ENCODE results near the gene SSC5D.

Gene SSC5D

GRCh38 chr19:55477905-55478304, 10.3 kb upstream of the SSC5D start:
- TF ChIP-seq ZNF658 (tag by site-specific recombination; IDR thresholded peaks at IDR 0.05) = no peak
- no peak for TF ChIP-seq ZNF777 (tag by site-specific recombination; IDR thresholded peaks at IDR 0.05; ENCODE audit: borderline replicate concordance)
- TF ChIP-seq SETDB1 (IDR thresholded peaks at IDR 0.05; ENCODE audit: insufficient read length, low read length) = no peak
- TF ChIP-seq, protein P1, sequence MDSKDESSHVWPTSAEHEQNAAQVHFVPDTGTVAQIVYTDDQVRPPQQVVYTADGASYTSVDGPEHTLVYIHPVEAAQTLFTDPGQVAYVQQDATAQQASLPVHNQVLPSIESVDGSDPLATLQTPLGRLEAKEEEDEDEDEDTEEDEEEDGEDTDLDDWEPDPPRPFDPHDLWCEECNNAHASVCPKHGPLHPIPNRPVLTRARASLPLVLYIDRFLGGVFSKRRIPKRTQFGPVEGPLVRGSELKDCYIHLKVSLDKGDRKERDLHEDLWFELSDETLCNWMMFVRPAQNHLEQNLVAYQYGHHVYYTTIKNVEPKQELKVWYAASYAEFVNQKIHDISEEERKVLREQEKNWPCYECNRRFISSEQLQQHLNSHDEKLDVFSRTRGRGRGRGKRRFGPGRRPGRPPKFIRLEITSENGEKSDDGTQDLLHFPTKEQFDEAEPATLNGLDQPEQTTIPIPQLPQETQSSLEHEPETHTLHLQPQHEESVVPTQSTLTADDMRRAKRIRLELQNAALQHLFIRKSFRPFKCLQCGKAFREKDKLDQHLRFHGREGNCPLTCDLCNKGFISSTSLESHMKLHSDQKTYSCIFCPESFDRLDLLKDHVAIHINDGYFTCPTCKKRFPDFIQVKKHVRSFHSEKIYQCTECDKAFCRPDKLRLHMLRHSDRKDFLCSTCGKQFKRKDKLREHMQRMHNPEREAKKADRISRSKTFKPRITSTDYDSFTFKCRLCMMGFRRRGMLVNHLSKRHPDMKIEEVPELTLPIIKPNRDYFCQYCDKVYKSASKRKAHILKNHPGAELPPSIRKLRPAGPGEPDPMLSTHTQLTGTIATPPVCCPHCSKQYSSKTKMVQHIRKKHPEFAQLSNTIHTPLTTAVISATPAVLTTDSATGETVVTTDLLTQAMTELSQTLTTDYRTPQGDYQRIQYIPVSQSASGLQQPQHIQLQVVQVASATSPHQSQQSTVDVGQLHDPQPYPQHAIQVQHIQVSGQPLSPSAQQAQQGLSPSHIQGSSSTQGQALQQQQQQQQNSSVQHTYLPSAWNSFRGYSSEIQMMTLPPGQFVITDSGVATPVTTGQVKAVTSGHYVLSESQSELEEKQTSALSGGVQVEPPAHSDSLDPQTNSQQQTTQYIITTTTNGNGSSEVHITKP (tag by site-specific recombination; IDR thresholded peaks at IDR 0.05) = 0 out of 2 replicates have a peak, but pooled peaks have one; percentile 20
- no peak for TF ChIP-seq GLI4 (tag by site-specific recombination; IDR thresholded peaks at IDR 0.05)
- ChIA-PET CTCF (interaction anchor here (0.8 to 7.0 kb wide), 3 partner anchors 10 to 27 kb away, joined by 4 to 85 read pairs (median 63); no protein-coding TSS in a partner anchor), POLR2A (interaction anchor here (0.7 to 1.2 kb wide), 2 partner anchors 79 to 121 kb away, joined by 3 to 4 read pairs; partner anchors contain the start of gene FIZ1)
- 0 out of 2 replicates have a peak overlapping the region, but pooled peaks have one; percentile 16 for H3K27ac ChIP-seq (ENCODE audit: extremely low read depth, low read depth, low read length)
- H3K9me3 ChIP-seq (ENCODE audit: control insufficient read depth, insufficient read depth, low read depth, low read length) = no peaks in the 10 kb centered on the region
- peaks cover 0 to 9% of the 10 kb centered on the region in 2 experiments; a peak in 1 of 3 replicates for H3K36me3 ChIP-seq (ENCODE audit: control insufficient read depth in 2 of 2, insufficient read depth in 1 of 2, low read length in 2 of 2)
- peak overlapping the region; percentile 2; the same call in 1 of the 2 replicates for H3K4me3 ChIP-seq (ENCODE audit: low read depth, low read length)
- peaks cover 8% of the 10 kb centered on the region; the same call in 1 of the 2 replicates for H3K4me1 ChIP-seq (ENCODE audit: control insufficient read depth, insufficient read depth, low read length)

GRCh38 chr19:55478364-55478763, 9.9 kb upstream of the SSC5D start:
- H3K27ac ChIP-seq (ENCODE audit: extremely low read depth, low read depth, low read length) = 0 out of 2 replicates have a peak overlapping the region, but pooled peaks have one; percentile 16
- POLR2A ChIA-PET = interaction anchor here (1.1 kb wide), 2 partner anchors 17 to 121 kb away, joined by 4 read pairs; partner anchors contain the start of genes FIZ1 and ISOC2

GRCh38 chr19:55479045-55479444, 9.2 kb upstream of the SSC5D start:
- Histone ChIP-seq H3K9me3 (ENCODE audit: control insufficient read depth, insufficient read depth, low read depth, low read length) (no peaks in the 10 kb centered on the region), H3K36me3 (ENCODE audit: control insufficient read depth in 2 of 2, insufficient read depth in 1 of 2, low read length in 2 of 2) (peaks cover 0 to 9% of the 10 kb centered on the region in 2 experiments; a peak in 1 of 3 replicates), H3K4me1 (ENCODE audit: control insufficient read depth, insufficient read depth, low read length) (peaks cover 8% of the 10 kb centered on the region; the same call in 1 of the 2 replicates), H3K4me3 (ENCODE audit: low read depth, low read length) (no peak overlapping the region), H3K27ac (ENCODE audit: extremely low read depth, low read depth, low read length) (no peak overlapping the region)
- TF ChIP-seq EGR2 (tag by site-specific recombination; IDR thresholded peaks at IDR 0.05; ENCODE audit: low read depth) = 0 out of 2 replicates have a peak, but pooled peaks have one; percentile 15
- TF ChIP-seq, protein P2, sequence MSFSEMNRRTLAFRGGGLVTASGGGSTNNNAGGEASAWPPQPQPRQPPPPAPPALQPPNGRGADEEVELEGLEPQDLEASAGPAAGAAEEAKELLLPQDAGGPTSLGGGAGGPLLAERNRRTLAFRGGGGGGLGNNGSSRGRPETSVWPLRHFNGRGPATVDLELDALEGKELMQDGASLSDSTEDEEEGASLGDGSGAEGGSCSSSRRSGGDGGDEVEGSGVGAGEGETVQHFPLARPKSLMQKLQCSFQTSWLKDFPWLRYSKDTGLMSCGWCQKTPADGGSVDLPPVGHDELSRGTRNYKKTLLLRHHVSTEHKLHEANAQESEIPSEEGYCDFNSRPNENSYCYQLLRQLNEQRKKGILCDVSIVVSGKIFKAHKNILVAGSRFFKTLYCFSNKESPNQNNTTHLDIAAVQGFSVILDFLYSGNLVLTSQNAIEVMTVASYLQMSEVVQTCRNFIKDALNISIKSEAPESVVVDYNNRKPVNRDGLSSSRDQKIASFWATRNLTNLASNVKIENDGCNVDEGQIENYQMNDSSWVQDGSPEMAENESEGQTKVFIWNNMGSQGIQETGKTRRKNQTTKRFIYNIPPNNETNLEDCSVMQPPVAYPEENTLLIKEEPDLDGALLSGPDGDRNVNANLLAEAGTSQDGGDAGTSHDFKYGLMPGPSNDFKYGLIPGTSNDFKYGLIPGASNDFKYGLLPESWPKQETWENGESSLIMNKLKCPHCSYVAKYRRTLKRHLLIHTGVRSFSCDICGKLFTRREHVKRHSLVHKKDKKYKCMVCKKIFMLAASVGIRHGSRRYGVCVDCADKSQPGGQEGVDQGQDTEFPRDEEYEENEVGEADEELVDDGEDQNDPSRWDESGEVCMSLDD (tag by site-specific recombination; IDR thresholded peaks at IDR 0.05) = no peak
- TF ChIP-seq ZNF18 (tag by site-specific recombination; IDR thresholded peaks at IDR 0.05) = no peak
- no peak for TF ChIP-seq ZNF140 (tag by site-specific recombination; IDR thresholded peaks at IDR 0.05)
- no peak for TF ChIP-seq ZNF571 (tag by site-specific recombination; IDR thresholded peaks at IDR 0.05)
- TF ChIP-seq PRDM1 (tag by site-specific recombination; IDR thresholded peaks at IDR 0.05) = no peak
- ChIA-PET CTCF (interaction anchor here (0.6 to 7.0 kb wide), 3 partner anchors 12 to 37 kb away, joined by 3 to 85 read pairs (median 63); no protein-coding TSS in a partner anchor), POLR2A (interaction anchor here (1.1 kb wide), 2 partner anchors 17 to 120 kb away, joined by 4 read pairs; partner anchors contain the start of genes FIZ1 and ISOC2)

More at GRCh38 chr19:55478364-55478763, 9.9 kb upstream of the SSC5D start:
- CTCF ChIA-PET = interaction anchor here (0.6 to 7.0 kb wide), 3 partner anchors 11 to 38 kb away, joined by 3 to 85 read pairs (median 63); no protein-coding TSS in a partner anchor
- H3K4me1 ChIP-seq (ENCODE audit: control insufficient read depth, insufficient read depth, low read length) = peaks cover 8% of the 10 kb centered on the region; the same call in 1 of the 2 replicates
- no peaks in the 10 kb centered on the region for H3K9me3 ChIP-seq (ENCODE audit: control insufficient read depth, insufficient read depth, low read depth, low read length)
- no peak overlapping the region for H3K4me3 ChIP-seq (ENCODE audit: low read depth, low read length)
- H3K36me3 ChIP-seq (ENCODE audit: control insufficient read depth in 2 of 2, insufficient read depth in 1 of 2, low read length in 2 of 2) = peaks cover 0 to 9% of the 10 kb centered on the region in 2 experiments; a peak in 1 of 3 replicates
- no peak for TF ChIP-seq ZNF23 (tag by site-specific recombination; IDR thresholded peaks at IDR 0.05; ENCODE audit: borderline replicate concordance)
- no peak for TF ChIP-seq ZNF362 (tag by site-specific recombination; IDR thresholded peaks at IDR 0.05)
- no peak for TF ChIP-seq ZNF121 (tag by site-specific recombination; IDR thresholded peaks at IDR 0.05)
- TF ChIP-seq ZNF830 (tag by site-specific recombination; IDR thresholded peaks at IDR 0.05; ENCODE audit: low read depth) = no peak
